ENCODE data around the gene CAND1.

CAND1 gene

DNA sequence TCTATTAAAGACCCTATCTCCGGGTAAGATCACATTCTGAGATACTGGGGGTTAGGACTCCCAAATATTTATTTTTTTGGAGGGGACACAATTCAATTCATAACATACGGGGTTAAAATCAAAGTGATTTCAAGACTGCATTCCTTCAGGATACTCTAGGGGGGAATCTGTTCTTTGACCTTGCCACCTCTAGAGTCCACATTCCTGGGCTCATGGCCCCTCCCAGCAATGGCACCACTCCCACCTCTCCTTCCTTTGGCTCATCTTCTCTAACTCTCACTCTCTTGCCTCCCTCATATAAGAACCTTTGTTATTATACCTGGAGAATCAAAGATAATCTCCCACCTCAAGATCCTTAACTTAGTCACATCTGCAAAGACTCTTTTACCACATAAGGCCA lies 79.5 kb downstream of the CAND1 start:
- DNase-seq, result no peak

GRCh38 chr12:67352682-67353081 lies 83.5 kb downstream of the CAND1 start:
- DNase-seq, result no peak

DNA sequence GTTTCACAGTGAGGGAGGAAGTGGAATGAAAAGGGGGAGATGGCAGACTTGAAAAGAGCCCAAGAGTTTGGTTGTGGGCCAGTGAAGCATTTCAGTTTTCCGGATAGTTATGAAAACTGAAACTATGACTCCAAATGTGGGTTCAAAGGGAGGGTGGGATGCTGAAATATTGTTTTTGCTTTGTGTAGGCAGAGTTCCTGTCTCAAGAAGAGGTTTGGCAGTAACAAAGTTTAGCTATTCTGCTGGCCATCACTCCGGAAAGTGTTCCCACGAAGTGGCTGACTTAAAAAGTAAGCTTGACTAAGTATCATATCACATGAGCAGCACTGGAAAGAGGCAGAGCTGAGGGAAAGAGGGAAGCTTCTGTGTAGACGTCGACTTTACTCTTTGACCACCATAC lies 85.2 kb downstream of the CAND1 start:
- no peak for DNase-seq

- DNase-seq, result no peak
These were observed 85.8 kb downstream of the CAND1 start for GRCh38 chr12:67354966-67355365.

DNA sequence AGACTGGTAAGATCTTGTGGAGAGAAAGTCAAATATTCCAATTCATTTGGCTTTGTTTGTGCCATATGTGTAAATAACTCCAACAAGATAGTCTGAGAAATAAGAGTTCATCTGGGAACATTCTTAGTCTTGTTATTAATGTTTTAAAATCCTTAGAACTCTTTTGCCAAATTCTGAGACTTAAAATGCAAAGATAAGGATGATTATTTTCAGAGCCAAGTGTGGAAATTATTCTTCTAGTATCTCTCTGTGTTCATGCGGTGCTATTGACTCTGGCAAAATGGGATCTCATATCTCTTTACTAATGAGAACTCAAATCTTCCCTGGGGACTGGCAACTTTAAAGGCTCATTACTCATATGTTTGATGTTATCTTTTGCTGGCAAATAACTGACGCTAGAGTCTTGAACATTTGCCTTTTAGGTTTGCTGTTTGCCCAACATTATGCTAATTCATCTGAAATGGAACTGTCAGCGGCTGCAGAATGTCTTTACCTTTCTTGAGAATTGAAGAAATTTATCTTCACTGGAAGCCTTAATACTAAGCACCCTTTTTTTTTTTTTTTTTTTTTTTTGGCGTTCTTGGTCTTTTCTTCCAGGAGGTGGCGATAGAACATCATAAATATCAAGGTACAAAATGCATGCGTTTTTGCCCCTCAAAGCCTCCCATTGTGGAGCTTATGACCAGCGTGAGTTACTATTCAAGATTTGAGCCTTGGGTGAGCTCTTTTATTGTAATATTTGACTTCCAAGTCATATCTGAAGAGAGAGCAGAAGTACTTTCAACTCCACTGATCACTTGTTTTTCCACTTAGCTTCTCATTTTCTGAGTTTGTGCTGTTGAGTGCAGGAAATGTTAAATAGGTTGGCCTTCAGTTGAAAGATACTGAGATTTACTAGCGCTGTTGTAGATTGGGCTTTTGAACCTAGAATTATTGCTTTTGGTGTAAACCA lies 86.5 kb downstream of the CAND1 start:
- peak; percentile 64 for DNase-seq

DNA sequence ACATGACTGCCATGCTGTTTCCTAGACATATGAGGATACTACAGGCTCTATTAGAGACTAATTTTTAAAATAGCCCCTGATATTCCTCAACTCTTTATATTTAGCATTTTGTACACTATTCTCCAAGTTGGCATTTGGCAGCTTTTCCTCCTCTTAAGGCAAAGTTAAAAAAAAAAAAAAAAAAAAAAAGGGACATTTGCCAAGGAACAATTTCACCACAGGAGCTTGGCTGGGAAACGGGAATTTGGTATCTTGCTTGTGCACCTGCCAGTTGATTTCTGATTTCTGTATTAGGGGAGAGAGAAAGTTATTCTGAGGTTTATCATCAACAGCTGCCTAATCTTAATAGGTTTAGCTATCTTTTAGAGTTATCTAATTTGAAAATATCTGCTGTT lies 87.2 kb downstream of the CAND1 start:
- DNase-seq, result no peak

GRCh38 chr12:67357376-67358125 lies 88.4 kb downstream of the CAND1 start:
- DNase-seq, result no peak

DNA sequence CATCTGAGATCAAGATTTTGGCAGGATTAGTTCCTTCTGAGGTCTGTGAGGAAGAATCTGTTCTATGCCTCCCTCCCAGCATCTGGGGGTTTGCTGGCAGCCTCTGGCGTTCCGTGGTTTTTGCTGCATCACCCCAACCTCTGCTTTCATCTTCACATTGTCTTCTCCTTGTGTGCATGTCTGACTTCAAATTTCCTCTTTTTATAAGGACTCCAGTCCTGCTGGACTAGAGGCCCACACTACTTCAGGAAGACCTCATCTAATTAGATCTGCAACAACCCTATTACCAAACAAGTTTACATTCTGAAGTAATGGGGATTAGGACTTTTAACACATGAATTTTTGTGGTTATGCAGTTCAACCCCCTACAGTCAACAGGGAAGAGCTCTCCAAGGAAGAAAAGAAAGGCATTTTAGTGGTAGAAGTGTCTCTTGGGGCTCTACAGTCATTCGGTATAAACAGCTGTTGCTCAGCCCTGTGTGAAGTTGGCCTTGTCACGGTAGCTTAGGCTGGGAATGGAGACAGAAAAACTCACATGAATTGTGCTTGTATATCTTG lies 89.7 kb downstream of the CAND1 start:
- DNase-seq, result no peak

DNA sequence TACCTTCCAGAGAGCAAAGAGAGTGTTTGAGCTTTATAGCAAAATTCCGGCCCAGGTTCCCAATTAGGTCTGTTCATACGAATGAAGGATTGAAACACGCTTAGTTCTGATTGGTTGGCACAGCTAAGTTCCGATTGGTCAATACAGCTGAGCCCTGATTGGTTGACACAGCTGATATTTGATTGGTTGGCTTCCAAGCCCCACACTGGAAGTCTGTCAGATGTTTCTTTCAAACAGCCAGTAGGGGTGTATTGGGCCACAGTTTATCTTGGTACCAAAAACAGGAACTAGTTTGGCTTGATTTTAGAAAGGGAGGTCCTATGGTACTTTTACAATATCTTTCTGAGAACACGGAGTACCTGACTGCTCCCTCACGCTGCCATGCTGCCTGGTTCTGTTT lies 93.4 kb downstream of the CAND1 start:
- DNase-seq, result no peak

DNA sequence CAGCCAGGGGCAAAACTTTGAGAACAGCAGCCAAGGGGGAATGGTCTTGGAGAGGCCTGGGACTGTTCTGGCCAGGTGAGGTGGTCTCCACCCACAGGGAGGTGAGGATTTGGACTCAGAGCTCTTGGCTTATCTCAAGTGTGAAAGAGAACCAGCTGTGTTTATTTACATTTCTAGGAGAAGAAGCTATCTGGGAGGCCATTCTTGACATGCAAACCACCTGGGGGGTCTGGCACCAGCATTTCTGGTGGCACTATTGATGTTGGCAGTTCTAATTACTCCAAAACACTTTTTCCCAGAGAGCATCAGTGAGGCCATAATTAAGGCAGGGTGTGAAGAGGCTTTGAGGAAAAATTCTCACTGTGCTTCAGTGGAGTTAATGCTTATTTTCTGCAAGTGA lies 95.1 kb downstream of the CAND1 start:
- no peak for DNase-seq

DNA sequence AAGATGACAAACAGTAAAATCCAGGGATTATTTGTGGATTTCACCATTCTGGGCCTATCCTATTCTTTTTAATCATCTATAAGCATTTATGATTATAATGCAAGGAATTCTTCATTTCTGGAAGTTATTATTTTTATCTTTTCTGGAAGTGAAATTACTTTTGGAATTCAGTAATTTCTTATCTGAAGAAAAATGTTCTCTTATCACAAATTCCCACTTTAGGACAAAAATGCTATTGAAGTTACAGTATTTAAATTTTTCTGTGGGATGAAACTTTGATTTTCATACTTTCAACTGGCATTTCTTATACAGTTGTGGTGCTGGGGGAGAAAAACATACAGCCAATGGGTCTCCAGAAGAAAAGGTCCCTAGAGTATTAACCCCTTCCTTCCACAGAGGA lies 96.0 kb downstream of the CAND1 start:
- no peak for DNase-seq

GRCh38 chr12:67367843-67368242 lies 98.7 kb downstream of the CAND1 start:
- no peak for DNase-seq

Measured in CD4-positive, alpha-beta T cell treated with Interleukin-10 for 1 hour (primary cell).